ENCODE results near the gene PSPH. TPM values are rescaled to one million over a fixed set of nuclear protein-coding genes. Genes with fewer than 3 reads are reported as not detected.
"Not testable (repeated sequence)": the region's sequence is repeated elsewhere in the genome, so short reads cannot be mapped to it uniquely, and the experiment has no call there.

Gene PSPH
- total RNA-seq: 10 to 100 TPM; 15.7 to 18.6 TPM

DNA sequence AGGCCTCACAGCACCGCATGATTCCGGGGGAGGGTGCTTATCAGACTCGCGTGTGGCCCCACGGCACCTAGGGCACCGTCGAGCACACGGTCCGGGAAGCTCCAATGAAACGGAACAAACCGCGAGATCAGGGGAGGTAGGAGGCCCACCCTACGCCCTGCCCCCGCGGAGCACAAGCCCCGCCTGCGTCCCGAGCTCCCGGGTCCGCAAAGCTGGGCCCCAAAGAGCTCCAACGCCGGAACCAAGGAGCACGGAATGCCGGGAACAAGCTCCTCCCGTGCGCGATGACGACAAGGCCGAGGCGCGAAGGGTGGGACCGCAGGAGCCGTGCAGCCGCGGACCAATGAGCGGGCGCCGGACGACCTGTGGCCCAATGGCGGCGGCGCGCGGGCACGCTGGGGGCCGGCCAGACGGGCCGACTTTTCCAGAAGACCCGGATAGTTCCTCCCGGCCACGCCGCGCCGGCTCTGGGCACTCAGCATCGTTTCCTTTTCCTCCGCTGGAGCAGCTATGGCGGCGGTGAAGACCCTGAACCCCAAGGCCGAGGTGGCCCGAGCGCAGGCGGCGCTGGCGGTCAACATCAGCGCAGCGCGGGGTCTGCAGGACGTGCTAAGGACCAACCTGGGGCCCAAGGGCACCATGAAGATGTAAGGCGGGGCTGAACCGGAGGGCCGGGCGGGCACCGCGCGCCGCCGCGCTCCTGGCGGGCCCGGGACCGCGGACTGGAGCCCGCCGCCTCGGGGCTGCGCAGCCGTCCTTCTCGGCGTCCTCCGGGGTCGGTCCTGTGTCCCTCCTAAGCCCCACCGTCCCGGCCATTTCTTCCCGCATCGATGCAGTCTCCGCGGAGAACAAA lies at the start of gene PSPH, which contains the start of gene CCT6A:
PSPH (minus strand) TSS at position 106 of the 853 bp plus-strand sequence. CDS start 30,232 bp downstream, outside the sequence.
CCT6A (plus strand) TSS at position 427 of the 853 bp plus-strand sequence; CDS start at position 511, 84 bp downstream.
- intact Hi-C loops (cut with micrococcal nuclease): loop anchor here (1.0 to 5.0 kb wide), 8 partner anchors 13 to 519 kb away; partner anchors contain the start of genes CHCHD2, MRPS17, NIPSNAP2 and SUMF2
- CTCF ChIA-PET: interaction anchor here (0.7 to 3.0 kb wide), 5 partner anchors 11 to 73 kb away, joined by 3 to 15 read pairs (median 4); no protein-coding TSS in a partner anchor
- no peaks in the 10 kb centered on the region for H3K9me3 Mint-ChIP-seq
- DNase-seq: peak; percentile 94
- peak within 1 kb of the TSS; percentile 95 for H3K4me3 Mint-ChIP-seq
- peak within 1 kb of the TSS; percentile 95 for H3K27ac Mint-ChIP-seq
- peaks cover 32% of the 10 kb centered on the region for H3K36me3 Mint-ChIP-seq (ENCODE audit: low read depth)
- peaks cover 48% of the 10 kb centered on the region for H3K4me1 Mint-ChIP-seq (ENCODE audit: low read depth)
- no peaks in the 10 kb centered on the region for H3K27me3 Mint-ChIP-seq (ENCODE audit: low read depth)

DNA sequence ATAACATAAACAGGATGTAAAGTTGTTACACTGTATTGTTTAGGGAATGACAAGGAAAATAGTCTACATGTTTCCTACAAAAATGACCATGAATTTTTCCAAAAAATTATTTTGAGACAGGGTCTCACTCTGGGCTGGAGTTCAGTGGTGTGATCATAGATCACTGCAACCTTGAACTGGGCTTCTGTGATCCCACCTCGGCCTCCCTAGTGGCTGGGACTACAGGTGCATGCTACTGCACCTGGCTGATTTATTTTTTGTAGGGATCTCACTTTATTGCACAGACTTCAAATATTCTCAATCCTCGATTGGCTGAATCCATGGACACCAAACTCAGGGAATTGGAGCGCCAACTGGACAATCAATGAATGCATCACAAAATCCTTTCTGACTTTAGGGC lies 48.4 kb upstream of the PSPH start:
- H3K36me3 Mint-ChIP-seq (ENCODE audit: low read depth): peaks cover 39% of the 10 kb centered on the region
- H3K4me1 Mint-ChIP-seq (ENCODE audit: low read depth): peaks cover 10% of the 10 kb centered on the region
- H3K27ac Mint-ChIP-seq: no peak overlapping the region
- H3K4me3 Mint-ChIP-seq: no peak overlapping the region
- no peaks in the 10 kb centered on the region for H3K27me3 Mint-ChIP-seq (ENCODE audit: low read depth)
- intact Hi-C loops (cut with micrococcal nuclease): loop anchor here (10.0 kb wide), 1 partner anchor 455 kb away; no protein-coding TSS in a partner anchor
- DNase-seq: no peak
- CTCF ChIA-PET: no interaction called here
- no peaks in the 10 kb centered on the region for H3K9me3 Mint-ChIP-seq

DNA sequence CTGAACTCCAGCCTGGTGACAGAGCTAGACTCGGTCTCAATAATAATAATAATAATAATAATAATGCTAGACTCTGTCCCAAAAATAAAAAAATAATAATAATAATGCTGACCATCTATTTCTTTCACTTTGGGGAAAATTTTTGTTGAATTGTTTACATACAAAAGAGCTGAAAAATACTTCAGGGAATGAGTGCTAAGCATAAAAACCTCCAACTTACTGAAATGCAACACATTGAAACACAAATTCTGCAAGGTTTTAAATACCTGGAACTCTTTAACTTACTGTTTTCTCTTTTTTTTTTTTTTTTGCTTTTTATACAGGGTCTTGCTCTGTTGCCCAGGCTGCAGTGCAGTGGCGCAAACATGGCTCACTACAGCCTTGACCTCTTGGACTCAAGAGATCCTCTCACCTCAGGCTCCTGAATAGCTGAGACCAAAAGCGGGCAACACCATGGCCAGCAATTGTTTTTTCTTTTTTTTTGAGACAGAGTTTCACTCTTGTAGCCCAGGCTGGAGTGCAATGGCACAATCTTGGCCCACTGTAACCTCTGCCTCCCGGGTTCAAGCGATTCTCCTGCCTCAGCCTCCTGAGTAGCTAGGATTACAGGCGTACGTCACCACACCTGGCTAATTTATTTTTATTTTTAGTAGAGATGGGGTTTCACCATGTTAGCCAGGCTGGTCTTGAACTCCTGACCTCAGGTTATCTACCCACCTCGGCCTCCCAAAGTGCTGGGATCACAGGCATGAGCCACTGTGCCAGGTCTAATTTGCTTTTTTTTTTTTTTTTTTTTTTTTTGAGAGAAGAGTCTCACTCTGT lies 47.2 kb upstream of the PSPH start:
- H3K27ac Mint-ChIP-seq: peak overlapping the region; percentile 18
- H3K27me3 Mint-ChIP-seq (ENCODE audit: low read depth); H3K4me1 Mint-ChIP-seq (ENCODE audit: low read depth); H3K9me3 Mint-ChIP-seq; H3K4me3 Mint-ChIP-seq; DNase-seq; intact Hi-C loops (cut with micrococcal nuclease): not testable (repeated sequence)
- H3K36me3 Mint-ChIP-seq (ENCODE audit: low read depth): peaks cover 32% of the 10 kb centered on the region
- CTCF ChIA-PET: interaction anchor here (0.6 to 1.3 kb wide), 3 partner anchors 12 to 504 kb away, joined by 3 to 4 read pairs (median 4); no protein-coding TSS in a partner anchor

DNA sequence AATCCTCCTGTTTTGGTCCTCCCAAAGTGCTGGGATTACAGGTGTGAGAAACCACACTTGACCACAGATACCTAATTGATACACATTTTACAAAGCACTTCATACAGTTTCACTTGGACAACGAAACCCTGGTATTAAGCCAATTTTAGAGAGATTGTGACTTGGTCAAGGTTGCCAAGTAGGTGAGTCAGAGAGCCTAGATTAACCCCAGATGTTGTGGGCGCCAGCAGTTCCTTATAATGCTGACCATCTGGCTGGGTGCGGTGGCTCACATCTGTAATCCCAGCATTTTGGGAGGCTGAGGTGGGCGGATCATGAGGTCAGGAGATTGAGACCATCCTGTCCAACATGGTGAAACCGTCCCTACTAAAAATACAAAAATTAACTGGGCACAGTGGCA lies 46.5 kb upstream of the PSPH start:
- DNase-seq: no peak
- Mint-ChIP-seq H3K36me3 (ENCODE audit: low read depth) (peaks cover 29% of the 10 kb centered on the region), H3K27me3 (ENCODE audit: low read depth) (no peaks in the 10 kb centered on the region), H3K4me1 (ENCODE audit: low read depth) (peaks cover 3% of the 10 kb centered on the region), H3K9me3 (no peaks in the 10 kb centered on the region), H3K4me3 (no peak overlapping the region), H3K27ac (no peak overlapping the region)
- CTCF ChIA-PET: no interaction called here
- intact Hi-C loops (cut with micrococcal nuclease): no loop called here

DNA sequence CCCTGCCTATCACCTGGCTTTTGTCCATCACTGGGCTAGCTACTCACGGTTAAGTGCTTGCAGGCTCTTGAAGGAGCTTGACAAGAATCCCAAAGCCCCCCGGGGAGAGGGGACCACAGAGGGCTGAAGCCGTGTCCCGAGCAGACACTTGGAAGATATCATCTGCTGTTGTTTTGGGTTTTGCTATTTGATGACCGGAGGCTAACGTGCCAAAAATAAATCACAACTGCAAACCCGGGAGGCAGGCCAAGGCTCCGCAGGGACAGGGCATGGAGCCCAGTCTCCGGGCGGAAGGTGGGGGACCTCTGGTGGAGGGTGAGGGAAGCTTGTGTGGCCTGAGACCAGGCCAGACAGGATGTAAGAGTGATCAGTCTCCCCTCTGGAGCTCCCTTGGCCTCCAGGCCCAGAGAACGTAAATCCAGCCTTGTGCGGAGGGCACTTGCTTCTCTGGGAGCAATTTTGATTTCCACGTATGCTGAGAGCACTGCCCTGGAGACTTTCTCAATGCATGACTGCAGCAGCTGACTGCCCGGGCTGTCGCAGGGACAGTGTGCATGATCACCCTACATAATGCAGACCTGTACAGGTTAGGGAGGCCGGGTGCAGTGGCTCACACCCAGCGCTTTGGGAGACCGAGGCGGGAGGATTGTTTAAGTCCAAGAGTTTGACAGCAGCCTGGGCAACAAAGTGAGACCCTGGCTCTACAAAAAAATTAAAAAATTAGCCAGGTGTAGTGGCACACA lies 41.7 kb upstream of the PSPH start, which contains the start of gene PHKG1:
PHKG1 (minus strand) TSS at position 164 of the 743 bp plus-strand sequence. CDS start 4,011 bp downstream, outside the sequence.
- no peak within 1 kb of the TSS for H3K4me3 Mint-ChIP-seq
- peaks cover 5% of the 10 kb centered on the region for H3K36me3 Mint-ChIP-seq (ENCODE audit: low read depth)
- no peaks in the 10 kb centered on the region for H3K4me1 Mint-ChIP-seq (ENCODE audit: low read depth)
- intact Hi-C loops (cut with micrococcal nuclease): no loop called here
- H3K9me3 Mint-ChIP-seq: no peaks in the 10 kb centered on the region
- CTCF ChIA-PET: interaction anchor here (0.5 kb wide), 1 partner anchor 1100 kb away, joined by 3 read pairs; no protein-coding TSS in a partner anchor
- no peaks in the 10 kb centered on the region for H3K27me3 Mint-ChIP-seq (ENCODE audit: low read depth)
- DNase-seq: no peak
- H3K27ac Mint-ChIP-seq: no peak within 1 kb of the TSS

DNA sequence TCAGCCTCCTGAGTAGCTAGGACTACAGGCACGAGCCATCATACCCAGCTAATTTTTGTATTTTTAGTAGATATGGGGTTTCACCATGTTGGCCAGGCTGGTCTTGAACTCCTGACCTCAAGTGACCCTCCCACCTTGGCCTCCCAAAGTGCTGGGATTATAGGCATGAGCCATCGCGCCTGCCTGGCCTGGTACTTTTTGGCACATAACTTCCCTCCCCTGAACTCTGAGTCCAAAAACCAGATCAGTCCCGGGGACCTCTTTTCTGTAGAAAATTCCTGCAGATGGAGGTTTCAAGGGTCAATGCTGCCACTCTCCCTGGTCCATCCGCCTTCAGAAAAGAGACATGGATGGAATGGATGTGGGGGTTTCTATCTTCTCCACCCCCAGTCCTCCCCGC lies 41.1 kb upstream of the PSPH start:
- H3K27me3 Mint-ChIP-seq (ENCODE audit: low read depth); H3K9me3 Mint-ChIP-seq; H3K4me3 Mint-ChIP-seq; DNase-seq; CTCF ChIA-PET; H3K4me1 Mint-ChIP-seq (ENCODE audit: low read depth); H3K36me3 Mint-ChIP-seq (ENCODE audit: low read depth); intact Hi-C loops (cut with micrococcal nuclease); H3K27ac Mint-ChIP-seq: not testable (repeated sequence)

DNA sequence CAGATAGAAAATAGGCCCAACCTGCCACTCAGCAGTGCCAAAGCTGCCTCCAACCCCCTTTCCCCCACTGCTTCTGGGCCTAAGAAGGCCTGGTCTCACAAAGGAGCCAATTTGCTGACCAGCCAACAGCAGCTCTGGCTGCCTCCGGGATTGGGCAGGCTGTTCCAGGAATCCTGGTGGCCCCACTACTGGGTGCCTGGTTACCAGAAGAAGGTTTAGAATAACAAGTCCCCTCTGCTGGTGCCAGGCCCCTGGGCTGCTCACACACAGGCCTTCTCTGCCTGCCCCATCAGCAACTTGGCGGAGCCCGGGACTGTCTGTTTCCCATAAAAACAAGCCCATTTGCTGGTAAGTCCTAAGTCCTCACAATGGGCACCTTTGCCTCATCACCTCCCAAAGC lies 40.3 kb upstream of the PSPH start:
- Mint-ChIP-seq H3K4me1 (ENCODE audit: low read depth) (no peaks in the 10 kb centered on the region), H3K36me3 (ENCODE audit: low read depth) (peaks cover 3% of the 10 kb centered on the region), H3K9me3 (no peaks in the 10 kb centered on the region), H3K27ac (no peak overlapping the region), H3K27me3 (ENCODE audit: low read depth) (no peaks in the 10 kb centered on the region), H3K4me3 (no peak overlapping the region)
- no peak for DNase-seq
- intact Hi-C loops (cut with micrococcal nuclease): no loop called here
- CTCF ChIA-PET: no interaction called here

DNA sequence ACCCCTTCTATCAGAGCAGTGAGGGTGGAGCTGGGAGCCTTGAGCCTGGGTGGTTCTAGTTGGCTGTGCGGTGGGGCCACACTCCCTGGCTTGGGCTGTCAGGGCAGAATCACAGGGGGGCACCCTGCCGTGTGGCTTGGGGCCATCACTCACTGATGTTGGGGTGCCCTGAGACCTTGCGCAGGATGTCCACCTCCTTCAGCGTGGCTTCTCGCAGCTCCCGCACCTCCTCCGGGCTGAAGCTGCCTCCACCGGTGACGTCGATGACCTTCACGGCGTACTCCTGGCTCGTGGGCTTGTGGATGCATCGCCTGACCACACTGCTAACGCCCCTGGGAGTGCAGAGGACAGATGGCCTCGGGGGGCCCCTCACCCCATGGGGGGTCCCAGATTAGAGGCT lies 36.2 kb upstream of the PSPH start:
- DNase-seq: no peak
- Mint-ChIP-seq H3K27me3 (ENCODE audit: low read depth) (no peaks in the 10 kb centered on the region), H3K4me3 (no peak overlapping the region), H3K9me3 (no peaks in the 10 kb centered on the region), H3K4me1 (ENCODE audit: low read depth) (no peaks in the 10 kb centered on the region), H3K27ac (no peak overlapping the region), H3K36me3 (ENCODE audit: low read depth) (peaks cover 9% of the 10 kb centered on the region)
- intact Hi-C loops (cut with micrococcal nuclease): no loop called here
- CTCF ChIA-PET: no interaction called here

DNA sequence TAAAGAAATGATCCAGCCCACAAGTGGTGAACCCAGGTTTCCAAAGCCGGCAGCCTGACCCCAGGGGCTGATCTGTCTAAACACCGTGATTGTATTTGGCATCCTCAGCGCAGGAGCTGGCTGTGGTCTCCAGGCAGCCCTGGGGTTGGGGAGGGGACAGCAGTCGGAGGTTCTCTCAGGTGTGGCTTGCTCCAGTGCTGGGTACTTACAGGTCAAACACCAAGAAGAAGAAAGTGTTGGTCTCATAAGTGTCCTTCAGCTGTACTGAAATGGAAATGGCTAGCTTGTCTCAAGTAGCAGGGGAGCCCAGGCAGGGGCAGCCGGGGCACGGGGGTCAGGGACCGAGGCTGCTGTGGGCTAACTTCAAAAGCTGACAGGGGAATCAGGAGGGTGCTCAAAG lies 35.5 kb upstream of the PSPH start:
- intact Hi-C loops (cut with micrococcal nuclease): no loop called here
- H3K36me3 Mint-ChIP-seq (ENCODE audit: low read depth): peaks cover 11% of the 10 kb centered on the region
- no peak overlapping the region for H3K27ac Mint-ChIP-seq
- DNase-seq: no peak
- H3K4me3 Mint-ChIP-seq: no peak overlapping the region
- CTCF ChIA-PET: interaction anchor here (1.0 kb wide), 1 partner anchor 12 kb away, joined by 4 read pairs; no protein-coding TSS in a partner anchor
- no peaks in the 10 kb centered on the region for H3K4me1 Mint-ChIP-seq (ENCODE audit: low read depth)
- no peaks in the 10 kb centered on the region for H3K27me3 Mint-ChIP-seq (ENCODE audit: low read depth)
- H3K9me3 Mint-ChIP-seq: no peaks in the 10 kb centered on the region

DNA sequence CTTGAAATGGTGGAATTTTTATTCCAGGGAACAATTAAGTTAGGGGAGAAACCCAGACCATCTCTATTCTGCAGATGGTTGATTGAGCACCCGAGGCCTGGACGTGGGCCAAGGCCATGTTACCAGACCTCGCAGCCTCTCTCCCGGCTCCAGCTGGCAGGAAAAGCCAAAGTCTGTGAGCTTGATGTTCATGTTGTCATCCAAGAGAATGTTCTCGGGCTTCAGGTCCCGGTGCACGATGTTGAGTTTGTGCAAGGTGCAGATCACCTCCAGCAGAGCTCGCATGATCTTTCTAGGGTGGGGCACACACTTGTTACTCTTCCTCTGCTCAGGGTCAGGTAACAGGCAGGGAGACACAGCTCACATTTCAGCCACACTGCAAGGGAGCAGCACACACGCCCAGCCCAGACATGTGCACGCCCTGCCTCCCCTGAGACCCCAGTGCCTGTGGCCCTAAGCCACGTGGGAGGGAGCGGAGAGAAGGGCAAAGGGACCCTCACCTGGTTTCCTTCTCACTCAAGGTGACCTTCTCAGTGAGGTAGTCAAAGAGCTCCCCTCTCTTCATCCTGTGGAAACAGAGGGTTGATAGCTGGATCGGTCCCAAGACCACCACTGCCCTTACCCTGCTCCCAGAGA lies 32.0 kb upstream of the PSPH start:
- CTCF ChIA-PET: interaction anchor here (0.7 to 1.0 kb wide), 3 partner anchors 9 to 27 kb away, joined by 3 to 4 read pairs (median 3); no protein-coding TSS in a partner anchor
- Mint-ChIP-seq H3K36me3 (ENCODE audit: low read depth) (peaks cover 23% of the 10 kb centered on the region), H3K27ac (no peak overlapping the region), H3K4me3 (no peak overlapping the region), H3K9me3 (no peaks in the 10 kb centered on the region), H3K27me3 (ENCODE audit: low read depth) (no peaks in the 10 kb centered on the region), H3K4me1 (ENCODE audit: low read depth) (no peaks in the 10 kb centered on the region)
- intact Hi-C loops (cut with micrococcal nuclease): no loop called here
- no peak for DNase-seq

DNA sequence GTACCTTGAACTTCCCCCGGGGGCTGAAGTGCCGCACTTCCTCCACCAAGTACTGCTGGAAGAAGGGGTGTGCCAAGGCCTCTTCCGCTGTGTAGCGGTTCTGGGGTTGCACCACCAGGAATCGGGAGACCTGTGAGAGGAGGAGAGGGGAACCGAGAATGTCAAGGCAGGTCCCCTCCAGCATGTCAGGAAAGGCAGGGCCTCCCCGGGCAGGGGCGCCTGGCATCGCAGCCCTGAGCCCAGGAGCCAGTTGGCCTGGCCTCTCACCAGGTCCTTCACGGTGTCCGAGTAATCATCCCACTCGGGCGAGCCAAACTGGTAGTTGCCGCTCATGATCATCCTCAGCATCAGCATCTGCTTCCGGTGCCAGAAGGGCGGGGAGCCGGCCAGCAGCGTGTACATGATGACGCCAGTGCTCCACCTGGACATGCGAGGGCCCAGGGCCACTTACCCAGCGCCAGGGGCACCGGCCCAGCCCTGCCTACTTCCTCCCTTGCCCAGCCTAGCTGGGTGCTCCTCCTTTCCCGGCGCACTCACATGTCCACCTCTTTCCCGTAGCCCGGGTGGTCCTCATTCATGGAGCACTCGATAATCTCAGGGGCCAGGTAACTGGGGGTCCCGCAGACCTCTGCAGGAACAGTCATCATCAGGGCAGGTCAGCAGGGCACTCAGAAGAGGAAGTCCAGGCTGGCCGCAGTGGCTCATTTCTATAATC lies 30.5 kb upstream of the PSPH start:
- CTCF ChIA-PET: no interaction called here
- intact Hi-C loops (cut with micrococcal nuclease): no loop called here
- Mint-ChIP-seq H3K4me1 (ENCODE audit: low read depth) (no peaks in the 10 kb centered on the region), H3K27ac (no peak overlapping the region), H3K9me3 (no peaks in the 10 kb centered on the region), H3K27me3 (ENCODE audit: low read depth) (no peaks in the 10 kb centered on the region), H3K36me3 (ENCODE audit: low read depth) (peaks cover 25% of the 10 kb centered on the region), H3K4me3 (no peak overlapping the region)
- DNase-seq: no peak

Measured in activated naive CD4-positive, alpha-beta T cell treated with anti-CD3 and anti-CD28 coated beads for 36 hours (primary cell).